Testis (tissue), 3 donors: ENCODE results near the gene KCNG1. TPM values are rescaled to one million over a fixed set of nuclear protein-coding genes. Genes with fewer than 3 reads are reported as not detected.

Experiments used
- DNase-seq: peaks from one replicate; pipeline ENCODE4 v3.0.0-alpha.2; 2019
- H3K27ac ChIP-seq, 2 donors: fragments of 200-600 bp; sonication (generic); one replicate each; pipeline ENCODE4 v1.5.1; 2019
- H3K27me3 ChIP-seq: fragments of 200-600 bp; sonication (generic); one replicate; pipeline ENCODE4 v1.5.1; 2019
- H3K36me3 ChIP-seq: fragments of 200-600 bp; sonication (generic); one replicate; pipeline ENCODE4 v1.5.1; 2017; ENCODE audit warnings: low read depth; ENCODE audit errors: missing control alignments
- H3K4me1 ChIP-seq: fragments of 200-600 bp; sonication (generic); one replicate; pipeline ENCODE4 v1.5.1; 2019
- H3K4me3 ChIP-seq, 2 donors: fragments of 200-600 bp; sonication (generic); one replicate each; pipeline ENCODE4 v1.5.1; 2017 to 2019
- H3K9me3 ChIP-seq: fragments of 200-600 bp; sonication (generic); one replicate; pipeline ENCODE4 v1.5.1; 2017
- POLR2A ChIP-seq: fragments of 450-650 bp; IDR thresholded peaks from one replicate; pipeline ENCODE4 v1.6.1; 2017; ENCODE audit warnings: antibody characterized with exemption, mild to moderate bottlenecking, moderate library complexity
- WGBS, 2 donors: methylation state at CpG; one replicate each; pipeline ENCODE4 v1.1.5; 2018; 5-methylcytosine and 5-hydroxymethylcytosine counted together
- intact Hi-C: fragments of 100-400 bp; cut with DNase I; formaldehyde crosslinking; loops from one replicate; pipeline ENCODE4 v1.15.1; 2023; ENCODE audit warnings: low total_unique reads
- polyA plus RNA-seq: library from polyadenylated mRNA; stranded (reverse); fragments of 350-450 nt; fragmentation: Illumina TruSeq; extraction: RNeasy Lipid Tissue Mini Kit (QIAGEN cat#74804); gene quantifications from one replicate; pipeline ENCODE4 v1.2.3, GENCODE V29; 2014; ENCODE audit warnings: low read depth, low replicate concordance; ENCODE audit not compliant: insufficient read depth
- total RNA-seq, 2 donors: library from RNA; depleted of rRNA; stranded (reverse); fragments of >200 nt; gene quantifications; one replicate each; pipeline ENCODE4 v1.2.3, GENCODE V29; 2016
- TF ChIP-seq, protein P1 (sequence below), 3 experiments: fragments of 450-650 bp in 2 of 3; fragments of 200-600 bp in 1 of 3; sonication (generic) in 1 of 3; IDR thresholded peaks; one replicate each; pipeline ENCODE4 v1.5.1; 2016 to 2019; ENCODE audit warnings: antibody characterized with exemption in 3 of 3, mild to moderate bottlenecking in 2 of 3, moderate library complexity in 1 of 3

KCNG1 gene
- total and polyA plus RNA-seq, 3 donors from 2014 or later: 20.9 to 78.2 (median 35.8) TPM

DNA sequence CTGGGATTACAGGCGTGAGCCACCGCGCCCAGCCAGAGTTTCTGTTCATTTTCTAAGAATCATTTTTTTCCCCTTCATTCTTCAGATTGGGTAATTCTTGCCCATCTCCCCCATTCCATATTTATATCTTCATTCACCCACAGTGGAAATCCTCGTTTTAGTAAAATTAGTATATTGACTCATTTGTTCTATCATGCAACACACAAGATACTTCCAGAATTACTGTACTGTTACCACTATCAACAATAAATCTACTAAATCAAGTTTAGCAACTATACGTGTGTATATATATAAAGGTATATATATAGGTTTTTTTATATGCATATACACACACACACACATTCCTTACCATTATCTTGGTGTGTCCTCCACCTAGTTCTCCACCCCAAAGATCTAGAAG, 41.2 kb upstream of the KCNG1 start:
- no peak overlapping the region for H3K27ac ChIP-seq
- DNase-seq: no peak
- H3K9me3 ChIP-seq: no peaks in the 10 kb centered on the region
- no peaks in the 10 kb centered on the region for H3K27me3 ChIP-seq
- no peaks in the 10 kb centered on the region for H3K36me3 ChIP-seq
- no peak overlapping the region for H3K4me3 ChIP-seq
- no peak for TF ChIP-seq POLR2A
- TF ChIP-seq, protein P1, sequence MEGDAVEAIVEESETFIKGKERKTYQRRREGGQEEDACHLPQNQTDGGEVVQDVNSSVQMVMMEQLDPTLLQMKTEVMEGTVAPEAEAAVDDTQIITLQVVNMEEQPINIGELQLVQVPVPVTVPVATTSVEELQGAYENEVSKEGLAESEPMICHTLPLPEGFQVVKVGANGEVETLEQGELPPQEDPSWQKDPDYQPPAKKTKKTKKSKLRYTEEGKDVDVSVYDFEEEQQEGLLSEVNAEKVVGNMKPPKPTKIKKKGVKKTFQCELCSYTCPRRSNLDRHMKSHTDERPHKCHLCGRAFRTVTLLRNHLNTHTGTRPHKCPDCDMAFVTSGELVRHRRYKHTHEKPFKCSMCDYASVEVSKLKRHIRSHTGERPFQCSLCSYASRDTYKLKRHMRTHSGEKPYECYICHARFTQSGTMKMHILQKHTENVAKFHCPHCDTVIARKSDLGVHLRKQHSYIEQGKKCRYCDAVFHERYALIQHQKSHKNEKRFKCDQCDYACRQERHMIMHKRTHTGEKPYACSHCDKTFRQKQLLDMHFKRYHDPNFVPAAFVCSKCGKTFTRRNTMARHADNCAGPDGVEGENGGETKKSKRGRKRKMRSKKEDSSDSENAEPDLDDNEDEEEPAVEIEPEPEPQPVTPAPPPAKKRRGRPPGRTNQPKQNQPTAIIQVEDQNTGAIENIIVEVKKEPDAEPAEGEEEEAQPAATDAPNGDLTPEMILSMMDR (IDR thresholded peaks at IDR 0.05): no peak
- WGBS, 2 donors: 78 to 81% methylated on average over 5 of the region's 5 CpGs
- no peaks in the 10 kb centered on the region for H3K4me1 ChIP-seq
- intact Hi-C loops: no loop called here

DNA sequence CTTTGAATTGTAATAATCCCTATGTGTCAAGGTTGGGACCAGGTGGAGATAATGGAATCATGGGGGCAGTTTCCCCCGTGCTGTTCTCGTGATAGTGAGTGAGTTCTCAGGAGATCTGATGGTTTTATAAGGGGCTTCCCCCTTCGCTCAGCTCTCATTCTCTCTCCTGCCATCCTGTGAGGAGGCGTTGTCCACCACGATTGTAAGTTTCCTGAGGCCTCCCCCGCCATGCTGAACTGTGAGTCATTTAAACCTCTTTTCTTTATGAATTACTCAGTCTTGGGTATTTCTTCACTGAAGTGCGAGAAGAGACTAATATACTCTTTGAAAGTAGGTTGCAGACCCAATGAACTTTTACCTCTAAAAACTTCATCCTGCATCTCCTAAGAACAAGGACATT, 39.2 kb upstream of the KCNG1 start:
- Histone ChIP-seq H3K4me1 (no peaks in the 10 kb centered on the region), H3K4me3 (no peak overlapping the region), H3K27me3 (no peaks in the 10 kb centered on the region), H3K27ac (no peak overlapping the region), H3K9me3 (no peaks in the 10 kb centered on the region), H3K36me3 (no peaks in the 10 kb centered on the region)
- no peak for TF ChIP-seq POLR2A
- TF ChIP-seq, protein P1 (IDR thresholded peaks at IDR 0.05): no peak
- intact Hi-C loops: no loop called here
- DNase-seq: no peak
- WGBS, 2 donors: 76 to 81% methylated on average over 7 of the region's 7 CpGs

DNA sequence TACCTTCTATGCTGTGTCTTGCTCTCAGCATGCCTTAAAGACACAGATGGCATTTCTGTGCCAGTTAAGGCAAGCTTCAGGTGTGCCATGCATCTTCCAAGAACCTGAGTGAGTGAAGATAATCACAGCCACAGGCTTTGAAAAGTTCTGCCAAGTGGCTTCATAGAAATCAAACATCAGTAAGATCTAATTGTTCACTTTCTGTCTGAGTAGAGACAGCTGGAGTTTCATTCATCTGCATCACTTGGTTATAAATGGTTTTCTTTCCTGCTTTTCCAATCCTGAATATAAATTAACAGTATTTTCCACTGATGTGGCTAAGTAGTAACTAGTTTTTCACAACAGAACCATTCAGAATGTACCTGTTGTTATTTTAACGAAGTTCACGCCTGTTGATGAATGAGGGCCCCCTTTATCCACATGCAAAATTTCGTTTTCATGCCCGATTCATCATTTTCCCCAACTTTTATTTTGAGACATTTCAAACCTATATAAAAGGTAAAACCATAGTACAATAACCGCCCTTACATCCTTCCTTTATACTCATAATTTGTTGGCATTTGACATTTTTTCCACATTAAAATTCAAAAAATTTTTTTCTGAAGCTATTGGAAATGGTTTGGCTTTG, 38.6 kb upstream of the KCNG1 start:
- no peak for TF ChIP-seq POLR2A
- TF ChIP-seq, protein P1 (IDR thresholded peaks at IDR 0.05): no peak
- Histone ChIP-seq H3K4me3 (no peak overlapping the region), H3K9me3 (no peaks in the 10 kb centered on the region), H3K27me3 (no peaks in the 10 kb centered on the region), H3K4me1 (no peaks in the 10 kb centered on the region), H3K36me3 (no peaks in the 10 kb centered on the region), H3K27ac (no peak overlapping the region)
- WGBS, 2 donors: 88 to 91% methylated on average over 5 of the region's 5 CpGs
- no peak for DNase-seq
- intact Hi-C loops: no loop called here

DNA sequence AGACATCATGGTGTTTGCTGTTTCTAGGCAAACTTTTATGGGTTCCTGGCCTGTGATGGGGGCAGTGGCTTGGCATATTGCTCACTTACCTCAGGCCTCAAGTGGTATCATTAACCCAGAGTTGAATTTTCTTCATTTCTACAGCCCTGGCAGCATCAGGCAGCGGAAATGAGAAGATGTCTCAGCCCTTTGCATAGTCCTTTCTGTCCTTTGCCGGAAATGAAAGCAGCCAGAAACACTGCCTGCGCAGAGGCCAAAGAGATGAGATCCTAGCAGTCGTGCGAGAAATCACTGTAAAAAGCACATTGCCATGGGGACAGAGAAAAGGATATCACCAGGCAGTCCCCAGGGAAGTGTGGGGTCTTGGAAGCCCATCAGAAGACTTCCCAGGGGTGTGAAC, 37.4 kb upstream of the KCNG1 start:
- TF ChIP-seq, protein P1 (IDR thresholded peaks at IDR 0.05): no peak
- TF ChIP-seq POLR2A: no peak
- intact Hi-C loops: no loop called here
- WGBS, 2 donors: 90 to 92% methylated on average over 5 of the region's 5 CpGs
- no peak for DNase-seq
- Histone ChIP-seq H3K4me3 (no peak overlapping the region), H3K27me3 (no peaks in the 10 kb centered on the region), H3K36me3 (no peaks in the 10 kb centered on the region), H3K4me1 (no peaks in the 10 kb centered on the region), H3K9me3 (no peaks in the 10 kb centered on the region), H3K27ac (no peak overlapping the region)

DNA sequence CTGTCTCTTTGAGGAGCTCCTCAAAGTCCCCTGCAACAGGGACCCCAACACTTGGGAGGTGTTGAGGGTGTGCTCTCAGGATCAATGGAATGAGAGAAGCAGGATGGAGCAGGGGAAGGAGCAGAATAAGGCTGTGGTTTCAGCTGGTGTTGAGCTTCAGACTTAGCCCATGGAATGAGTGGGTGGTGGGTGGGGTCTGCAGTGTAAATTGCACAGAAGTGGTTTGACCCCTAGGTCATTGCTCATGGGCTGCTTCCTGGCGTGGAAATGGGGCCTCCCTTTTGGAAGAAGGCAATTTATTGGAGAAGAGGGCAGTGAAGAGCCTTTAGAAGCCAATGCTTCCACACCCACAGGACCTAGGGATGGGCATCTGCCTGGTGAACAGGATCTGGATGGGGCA, 37.0 kb upstream of the KCNG1 start:
- Histone ChIP-seq H3K4me1 (no peaks in the 10 kb centered on the region), H3K36me3 (no peaks in the 10 kb centered on the region), H3K27me3 (no peaks in the 10 kb centered on the region), H3K4me3 (no peak overlapping the region), H3K9me3 (no peaks in the 10 kb centered on the region), H3K27ac (no peak overlapping the region)
- WGBS, 2 donors: 78 to 88% methylated on average over 1 of the region's 1 CpG
- TF ChIP-seq, protein P1 (IDR thresholded peaks at IDR 0.05): no peak
- TF ChIP-seq POLR2A: no peak
- intact Hi-C loops: no loop called here
- no peak for DNase-seq
